Hepatocyte (in vitro differentiated cells): ENCODE measurements around the gene DTNA.

ENCODE experiments used
- EZH2 ChIP-seq: fragments of 200-600 bp; sonication (generic); IDR thresholded peaks from 2 replicates; pipeline ENCODE4 v1.6.1; 2016; ENCODE audit warnings: antibody characterized with exemption, mild to moderate bottlenecking, borderline replicate concordance
- EZH2phosphoT487 ChIP-seq: fragments of 200-600 bp; sonication (generic); IDR thresholded peaks from one replicate; pipeline ENCODE4 v1.6.1; 2018; ENCODE audit warnings: antibody characterized with exemption, mild to moderate bottlenecking, low read depth, moderate library complexity; ENCODE audit not compliant: unreplicated experiment, severe bottlenecking
- TF ChIP-seq, protein P1 (sequence below): fragments of 200-600 bp; sonication (generic); IDR thresholded peaks from 2 replicates; pipeline ENCODE4 v1.5.1; 2016; ENCODE audit warnings: antibody characterized with exemption, mild to moderate bottlenecking; ENCODE audit not compliant: poor library complexity

DNA sequence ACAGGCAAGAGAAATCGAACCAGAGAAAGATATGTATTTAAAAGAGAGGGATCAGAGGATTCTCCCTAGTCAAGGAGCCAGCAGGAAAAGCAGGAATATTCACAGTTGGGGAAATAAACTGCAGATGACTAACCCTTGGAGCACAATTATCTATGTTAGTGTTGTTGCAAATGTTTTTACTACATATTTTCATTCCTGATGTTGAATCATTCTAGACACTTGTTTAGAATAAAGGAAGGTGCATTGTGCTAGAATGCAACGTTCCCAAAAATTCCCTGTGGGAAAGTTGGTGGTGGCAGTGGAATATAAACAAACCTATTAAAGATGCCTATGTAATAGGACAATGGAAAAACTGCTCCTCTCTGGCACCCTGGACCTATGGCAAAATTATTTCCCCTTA is 63.3 kb downstream of the DTNA start:
- TF ChIP-seq, protein P1, sequence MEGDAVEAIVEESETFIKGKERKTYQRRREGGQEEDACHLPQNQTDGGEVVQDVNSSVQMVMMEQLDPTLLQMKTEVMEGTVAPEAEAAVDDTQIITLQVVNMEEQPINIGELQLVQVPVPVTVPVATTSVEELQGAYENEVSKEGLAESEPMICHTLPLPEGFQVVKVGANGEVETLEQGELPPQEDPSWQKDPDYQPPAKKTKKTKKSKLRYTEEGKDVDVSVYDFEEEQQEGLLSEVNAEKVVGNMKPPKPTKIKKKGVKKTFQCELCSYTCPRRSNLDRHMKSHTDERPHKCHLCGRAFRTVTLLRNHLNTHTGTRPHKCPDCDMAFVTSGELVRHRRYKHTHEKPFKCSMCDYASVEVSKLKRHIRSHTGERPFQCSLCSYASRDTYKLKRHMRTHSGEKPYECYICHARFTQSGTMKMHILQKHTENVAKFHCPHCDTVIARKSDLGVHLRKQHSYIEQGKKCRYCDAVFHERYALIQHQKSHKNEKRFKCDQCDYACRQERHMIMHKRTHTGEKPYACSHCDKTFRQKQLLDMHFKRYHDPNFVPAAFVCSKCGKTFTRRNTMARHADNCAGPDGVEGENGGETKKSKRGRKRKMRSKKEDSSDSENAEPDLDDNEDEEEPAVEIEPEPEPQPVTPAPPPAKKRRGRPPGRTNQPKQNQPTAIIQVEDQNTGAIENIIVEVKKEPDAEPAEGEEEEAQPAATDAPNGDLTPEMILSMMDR, result no peak
- TF ChIP-seq EZH2phosphoT487 (no peak), EZH2 (no peak)
